ENCODE results near the gene MAPK8IP2.
"Not testable (repeated sequence)": the region's sequence is repeated elsewhere in the genome, so short reads cannot be mapped to it uniquely, and the experiment has no call there.

MAPK8IP2 gene

DNA sequence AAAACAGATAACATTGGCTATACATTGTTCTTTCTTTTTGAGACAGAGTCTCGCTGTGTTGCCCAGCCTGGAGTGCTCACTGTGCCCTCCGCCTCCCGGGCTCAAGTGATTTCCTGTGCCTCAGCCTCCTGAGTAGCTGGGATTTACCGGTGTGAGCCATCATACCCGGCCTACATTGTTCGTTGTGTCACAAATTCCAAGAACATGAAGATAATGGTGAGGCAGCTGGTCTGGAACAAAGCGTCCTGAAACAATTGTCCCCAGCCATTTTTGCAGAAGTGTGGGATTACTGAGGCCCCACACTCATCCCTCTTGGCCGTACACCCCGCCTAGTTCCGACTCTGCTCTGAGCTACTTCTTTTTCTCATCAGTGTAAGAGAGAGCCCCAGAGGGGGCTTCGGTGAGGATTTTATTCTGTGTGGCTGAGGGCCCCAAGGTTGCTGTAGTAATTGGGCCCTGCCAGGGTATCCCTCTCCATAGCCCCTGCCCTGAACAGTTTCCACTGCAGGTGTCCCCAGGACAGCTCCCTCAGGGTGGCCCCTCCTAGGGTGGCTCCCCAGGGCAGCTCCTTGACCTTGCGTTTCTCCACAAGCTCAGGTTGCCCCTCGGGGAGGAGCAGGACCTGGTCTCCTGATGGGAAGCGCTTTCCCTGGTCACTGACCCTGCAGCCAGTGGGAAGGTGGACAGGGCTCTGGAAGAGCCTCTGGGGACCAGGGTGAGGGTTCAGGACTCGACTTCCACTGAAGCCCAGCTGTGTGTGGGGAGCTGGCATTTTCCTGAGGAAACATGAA lies 40.5 kb downstream of the MAPK8IP2 start:
- DNase-seq, result no peak

DNA sequence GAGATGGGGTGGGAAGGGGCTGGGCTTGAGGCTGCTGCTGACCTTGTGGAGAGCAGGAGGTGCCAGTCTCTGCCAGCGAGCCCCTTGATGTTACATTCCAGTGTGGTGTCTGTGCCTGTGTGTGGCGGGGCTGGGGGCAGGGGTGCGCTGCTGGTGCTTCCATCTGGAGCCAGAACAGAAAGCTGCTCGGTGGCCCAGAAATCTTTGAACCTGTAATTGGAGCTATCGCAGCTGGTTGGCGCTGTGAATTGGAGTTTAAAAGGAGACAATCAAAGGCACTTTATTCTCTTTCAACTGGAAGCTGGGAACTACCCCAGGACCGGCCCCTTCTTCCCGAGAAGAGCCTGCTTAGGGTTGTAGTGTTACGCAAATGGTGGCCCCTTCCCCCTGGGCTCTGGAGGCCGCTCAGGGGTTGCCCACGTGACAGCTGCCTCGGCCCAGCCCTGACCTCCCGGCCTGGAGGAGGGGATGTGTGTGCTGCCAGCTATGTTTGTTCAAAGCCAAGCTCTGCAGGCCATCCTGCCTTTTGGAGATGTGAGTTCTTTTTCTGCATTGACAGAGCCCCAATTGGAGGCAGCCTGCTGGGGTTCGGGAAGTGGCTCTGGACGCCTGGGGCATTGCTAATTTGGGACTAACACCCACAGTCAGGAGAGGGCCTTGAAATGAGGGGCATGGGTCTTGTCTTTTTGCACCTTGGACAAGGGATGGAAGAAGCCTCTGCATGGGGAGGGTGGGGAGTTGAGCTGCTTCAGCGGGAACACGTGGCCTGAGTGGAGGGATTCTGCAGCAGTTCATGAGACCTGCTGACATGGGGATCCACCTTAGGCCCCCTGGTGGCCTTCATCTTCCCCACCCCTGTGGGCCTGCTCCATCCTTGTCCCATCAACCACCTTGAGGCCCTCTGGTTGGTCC lies 41.4 kb downstream of the MAPK8IP2 start:
- no peak for DNase-seq

DNA sequence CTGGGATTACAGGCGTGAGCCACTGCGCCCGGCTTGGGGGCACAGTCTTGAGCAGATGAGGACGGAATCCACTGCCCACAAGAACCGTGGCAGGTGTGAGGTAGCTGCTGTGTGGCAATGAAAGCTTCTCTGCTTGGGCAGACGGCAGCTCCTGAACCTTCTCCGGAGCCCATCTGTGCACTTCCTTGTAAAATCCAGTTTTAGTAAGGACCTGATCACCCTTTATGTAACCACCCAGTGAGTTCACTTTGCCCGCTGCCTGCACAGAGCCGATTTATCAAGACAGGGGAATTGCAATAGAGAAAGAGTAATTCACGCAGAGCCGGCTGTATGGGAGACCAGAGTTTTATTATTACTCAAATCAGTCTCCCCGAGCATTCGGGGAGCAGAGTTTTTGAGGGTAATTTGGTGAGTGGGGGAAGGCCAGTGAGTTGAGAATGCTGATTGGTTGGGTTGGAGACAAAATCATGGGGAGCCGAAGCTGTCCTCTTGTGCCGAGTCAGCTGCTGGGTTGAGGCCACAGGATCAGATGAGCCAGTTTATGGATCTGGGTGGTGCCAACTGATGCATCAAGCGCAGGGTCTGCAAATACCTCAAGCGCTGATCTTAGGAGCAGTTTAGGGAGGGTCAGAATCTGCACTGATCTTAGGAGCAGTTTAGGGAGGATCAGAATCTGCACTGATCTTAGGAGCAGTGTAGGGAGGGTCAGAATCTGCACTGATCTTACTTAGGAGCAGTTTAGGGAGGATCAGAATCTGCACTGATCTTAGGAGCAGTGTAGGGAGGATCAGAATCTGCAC lies 42.6 kb downstream of the MAPK8IP2 start:
- not testable (repeated sequence) for DNase-seq

DNA sequence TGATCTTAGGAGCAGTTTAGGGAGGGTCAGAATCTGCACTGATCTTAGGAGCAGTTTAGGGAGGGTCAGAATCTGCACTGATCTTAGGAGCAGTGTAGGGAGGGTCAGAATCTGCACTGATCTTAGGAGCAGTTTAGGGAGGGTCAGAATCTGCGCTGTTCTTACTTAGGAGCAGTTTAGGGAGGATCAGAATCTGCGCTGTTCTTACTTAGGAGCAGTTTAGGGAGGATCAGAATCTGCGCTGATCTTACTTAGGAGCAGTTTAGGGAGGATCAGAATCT lies 43.2 kb downstream of the MAPK8IP2 start:
- DNase-seq, result not testable (repeated sequence)

DNA sequence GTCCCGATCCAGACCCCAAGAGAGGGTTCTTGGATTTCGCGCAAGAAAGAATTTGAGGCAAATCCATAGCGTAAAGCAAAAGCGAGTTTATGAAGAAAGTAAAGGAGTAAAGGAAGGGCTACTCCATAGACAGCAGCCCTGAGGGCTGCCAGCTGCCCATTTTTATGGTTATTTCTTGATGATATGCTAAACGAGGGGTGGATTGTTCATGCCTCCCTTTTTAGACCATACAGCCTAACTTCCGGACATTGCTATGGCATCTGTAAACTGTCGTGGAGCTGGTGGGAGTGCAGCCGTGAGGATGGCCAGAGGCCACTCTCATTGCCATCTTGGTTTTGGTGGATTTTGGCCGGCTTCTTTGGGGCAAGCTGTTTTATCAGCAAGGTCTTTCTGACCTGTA lies 52.7 kb downstream of the MAPK8IP2 start:
- no peak for DNase-seq

DNA sequence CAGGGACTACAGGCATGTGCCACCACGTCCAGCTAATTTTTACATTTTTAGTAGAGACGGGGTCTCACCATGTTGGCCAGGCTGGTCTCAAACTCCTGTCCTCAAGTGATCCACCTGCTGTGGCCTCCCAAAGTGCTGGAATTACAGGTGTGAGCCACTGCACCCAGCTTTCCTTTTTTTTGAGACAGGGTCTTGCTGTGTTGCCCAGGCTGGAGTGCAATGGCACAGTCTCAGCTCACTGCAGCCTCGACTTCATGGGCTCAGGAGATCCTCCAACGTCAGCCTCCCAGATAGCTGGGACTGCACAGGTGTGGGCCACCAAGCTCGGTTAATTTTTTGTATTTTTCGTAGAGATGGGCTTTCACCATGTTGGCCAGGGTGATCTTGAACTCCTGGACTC lies 54.1 kb downstream of the MAPK8IP2 start:
- not testable (repeated sequence) for DNase-seq

DNA sequence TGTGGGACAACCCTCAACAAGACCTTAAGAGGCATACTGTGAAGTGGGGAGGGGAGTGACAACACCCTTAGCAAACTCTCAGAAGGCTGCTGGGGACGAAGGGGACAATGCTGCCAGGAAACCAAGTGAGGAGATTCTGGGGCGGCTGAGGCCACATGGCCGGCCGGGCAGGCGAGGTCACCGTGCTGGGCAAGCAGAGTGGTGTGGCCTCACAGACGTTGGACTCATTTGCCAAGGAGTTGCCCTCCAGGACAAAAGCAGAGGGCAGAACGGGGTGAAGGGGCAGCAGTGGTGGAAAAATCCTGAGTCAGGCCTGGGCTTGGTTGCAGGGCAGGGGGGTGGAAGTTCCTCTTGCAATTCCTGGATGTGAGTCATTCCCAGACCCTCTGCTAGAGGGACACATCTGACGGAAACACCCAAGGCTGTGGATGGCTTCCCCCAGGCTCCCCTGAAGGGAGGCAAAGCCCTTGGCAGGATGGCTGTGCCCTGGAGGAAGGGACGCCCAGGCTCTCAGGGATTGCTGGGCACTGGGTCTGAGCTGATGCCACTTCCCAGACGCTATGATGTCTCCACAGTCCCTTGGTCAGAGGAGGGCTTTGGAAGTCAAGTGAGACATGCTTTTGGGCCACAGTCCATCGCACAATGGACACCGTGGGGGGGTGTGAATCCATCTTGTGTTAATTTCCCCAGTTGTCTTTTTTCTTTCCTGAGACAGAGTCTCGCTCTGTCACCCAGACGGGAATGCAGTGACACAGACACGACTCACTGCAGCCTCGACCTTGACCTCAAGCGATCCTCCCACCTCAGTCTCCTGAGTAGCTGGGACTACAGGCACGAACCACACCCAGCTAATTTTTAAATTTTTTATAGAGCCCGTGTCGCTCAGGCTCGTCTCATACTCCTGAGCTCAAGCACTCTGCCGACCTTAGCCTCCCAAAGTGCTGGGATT lies 55.8 kb downstream of the MAPK8IP2 start:
- DNase-seq, result no peak

DNA sequence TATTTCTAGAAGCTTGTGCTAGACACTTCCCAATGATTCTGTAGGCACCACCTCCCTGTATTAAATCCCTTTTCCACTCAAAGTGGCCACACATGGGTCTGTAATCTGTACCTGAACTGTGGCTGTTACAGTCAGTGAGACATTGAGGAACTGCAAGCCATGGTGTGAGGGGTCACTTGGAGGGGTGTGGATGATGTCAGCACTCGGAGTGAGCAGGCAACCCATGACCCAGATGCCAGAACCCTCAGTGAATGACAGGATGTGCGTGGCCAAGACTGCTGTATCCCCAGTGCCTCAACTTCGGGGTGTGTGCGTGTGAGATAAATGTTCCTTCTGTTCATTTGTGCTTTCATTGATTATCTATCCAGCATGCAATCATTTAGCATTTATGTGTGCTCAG lies 57.3 kb downstream of the MAPK8IP2 start:
- no peak for DNase-seq

DNA sequence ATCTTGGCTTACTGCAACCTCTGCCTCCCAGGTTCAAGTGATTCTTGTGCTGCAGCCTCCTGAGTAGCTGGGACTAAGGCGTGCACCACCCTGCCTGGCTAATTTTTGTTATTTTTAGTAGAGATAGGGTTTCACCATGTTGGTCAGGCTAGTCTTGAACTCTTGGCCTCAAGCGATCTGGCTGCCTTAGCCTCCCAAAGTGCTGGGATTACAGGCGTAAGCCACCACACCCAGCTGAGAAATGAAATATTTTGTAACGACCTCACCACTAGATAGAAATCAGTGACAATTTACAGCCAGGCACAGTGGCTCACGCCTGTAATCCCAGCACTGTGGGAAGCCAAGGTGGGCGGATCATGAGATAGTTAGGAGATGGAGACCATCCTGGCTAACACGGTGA lies 59.1 kb downstream of the MAPK8IP2 start:
- DNase-seq, result not testable (repeated sequence)

DNA sequence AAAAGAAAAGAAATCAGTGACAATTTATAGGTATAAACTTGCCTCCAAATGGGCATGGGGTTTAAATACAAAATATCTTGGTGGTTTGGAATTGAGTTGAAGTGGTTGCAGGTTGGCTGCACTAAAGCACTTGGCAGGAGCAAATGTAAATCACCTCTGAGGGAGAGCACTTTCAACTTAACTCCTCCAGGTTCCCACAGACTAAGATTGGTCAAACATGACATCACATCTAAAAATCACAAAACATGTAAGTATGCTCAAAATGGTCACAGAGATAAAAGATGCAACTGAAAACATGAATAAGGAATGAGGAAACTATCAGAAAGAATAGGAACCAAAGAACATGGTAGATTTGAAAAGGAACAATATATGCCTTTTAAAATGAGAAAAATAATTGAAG lies 59.7 kb downstream of the MAPK8IP2 start:
- no peak for DNase-seq
